NCI-H1694 treated with DMSO at 0.1 percent for 48 hours (cell line): ENCODE results near the gene KCNK3.
"Not testable (repeated sequence)": the region's sequence is repeated elsewhere in the genome, so short reads cannot be mapped to it uniquely, and the experiment has no call there.

Experiments used
- DNase-seq: peaks from one replicate; lab custom pipeline; 2025; lab: John Stamatoyannopoulos, UW

Gene KCNK3

DNA sequence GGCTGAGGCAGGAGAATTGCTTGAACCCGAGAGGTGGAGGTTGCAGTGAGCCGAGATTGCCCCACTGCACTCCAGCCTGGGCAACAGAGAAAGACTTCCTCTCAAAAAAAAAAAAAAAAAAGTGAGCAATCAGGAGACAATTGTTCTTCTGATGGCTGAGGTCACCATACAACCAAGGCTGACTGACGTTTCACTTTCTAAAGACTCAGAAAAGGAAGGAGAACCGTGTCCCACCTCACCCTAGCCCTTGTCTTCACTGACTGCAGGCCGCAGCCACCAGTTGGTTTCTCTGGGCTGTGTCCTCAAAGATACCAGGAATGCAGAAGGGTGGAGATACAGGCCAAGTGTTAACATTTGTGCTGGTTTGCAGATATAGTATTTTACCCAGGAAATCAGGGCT lies 63.8 kb downstream of the KCNK3 start:
- no peak for DNase-seq

DNA sequence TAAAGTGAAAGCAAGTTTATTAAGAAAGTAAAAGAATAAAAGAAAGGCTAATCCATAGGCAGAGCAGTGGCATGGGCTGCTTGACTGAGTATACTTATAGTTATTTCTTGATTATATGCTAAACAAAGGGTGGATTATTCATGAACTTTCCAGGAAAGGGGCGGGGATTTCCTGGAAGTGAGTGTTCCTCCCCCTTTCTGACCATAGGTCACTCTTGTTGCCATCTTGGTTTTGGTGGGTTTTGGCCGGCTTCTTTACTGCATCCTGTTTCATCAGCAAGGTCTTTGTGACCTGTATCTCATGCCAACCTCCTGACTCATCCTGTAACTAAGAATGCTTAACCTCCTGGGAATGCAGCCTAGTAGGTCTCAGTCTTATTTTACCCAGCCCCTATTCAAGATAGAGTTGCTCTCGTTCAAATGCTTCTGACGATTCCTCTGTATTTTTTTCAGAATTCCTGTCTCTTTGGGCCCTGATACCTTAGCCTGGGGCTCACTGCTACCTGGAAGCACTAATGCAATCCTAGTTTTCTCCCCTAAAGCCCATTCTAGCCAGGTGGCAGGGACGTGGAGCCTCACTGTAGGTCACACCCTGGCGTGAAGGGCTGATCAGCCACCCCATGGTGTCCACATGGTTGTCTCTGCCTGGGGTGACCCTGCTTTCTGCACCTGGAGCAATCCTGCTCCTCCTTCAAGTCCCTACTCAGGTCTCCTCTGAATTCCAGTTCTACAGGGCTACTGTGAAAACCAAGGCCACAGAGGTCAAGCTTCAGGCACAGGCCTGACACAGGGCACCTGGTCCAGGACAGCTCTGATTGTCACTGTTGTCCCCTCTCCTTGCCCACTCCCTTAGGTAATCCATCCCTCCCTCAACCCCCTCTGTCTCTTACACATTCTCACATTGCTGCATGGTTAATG lies 65.6 kb downstream of the KCNK3 start:
- DNase-seq = no peak

DNA sequence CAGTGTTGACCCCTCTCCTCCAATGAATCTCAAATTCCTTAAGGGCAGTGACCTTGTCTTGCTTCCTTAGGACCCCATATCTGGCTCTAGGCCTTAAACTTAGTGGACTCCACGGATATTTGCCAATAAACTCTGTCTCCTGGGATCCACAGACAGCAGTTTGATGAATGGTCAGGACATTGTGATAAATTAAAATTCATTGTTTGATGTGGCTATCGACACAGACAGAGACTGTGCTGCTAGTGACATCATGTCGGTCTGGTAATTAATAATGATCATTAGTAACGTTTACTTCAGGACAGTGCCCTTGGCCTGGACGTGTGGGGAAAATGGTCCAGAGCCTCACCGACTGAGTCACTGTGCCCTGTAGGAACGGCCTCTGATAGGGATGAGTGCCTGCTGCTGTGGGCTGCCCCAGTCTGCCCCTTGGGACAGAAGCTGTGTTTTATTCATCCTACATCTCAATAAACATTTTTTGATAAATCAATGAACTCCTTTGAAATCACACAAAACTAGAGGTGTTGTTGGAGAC lies 66.3 kb downstream of the KCNK3 start:
- no peak for DNase-seq

DNA sequence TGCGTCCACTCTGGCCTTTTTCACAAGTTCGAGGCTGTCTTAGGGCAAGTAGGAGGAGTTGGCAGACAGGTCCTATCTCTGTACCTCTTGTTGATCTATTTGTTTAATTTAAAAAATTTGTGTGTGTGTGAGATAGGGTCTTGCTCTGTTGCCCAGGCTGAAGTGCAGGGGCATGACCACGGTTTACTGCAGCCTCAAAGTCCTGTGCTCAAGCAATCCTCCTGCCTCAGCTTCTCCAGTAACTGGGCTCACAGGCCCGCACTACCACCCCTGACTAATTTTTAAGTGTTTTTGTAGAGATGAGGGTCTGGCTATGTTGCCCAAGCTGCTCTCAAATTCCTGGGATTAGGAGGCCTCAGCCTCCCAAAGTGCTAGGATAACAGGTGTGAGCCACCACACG lies 67.3 kb downstream of the KCNK3 start:
- no peak for DNase-seq

DNA sequence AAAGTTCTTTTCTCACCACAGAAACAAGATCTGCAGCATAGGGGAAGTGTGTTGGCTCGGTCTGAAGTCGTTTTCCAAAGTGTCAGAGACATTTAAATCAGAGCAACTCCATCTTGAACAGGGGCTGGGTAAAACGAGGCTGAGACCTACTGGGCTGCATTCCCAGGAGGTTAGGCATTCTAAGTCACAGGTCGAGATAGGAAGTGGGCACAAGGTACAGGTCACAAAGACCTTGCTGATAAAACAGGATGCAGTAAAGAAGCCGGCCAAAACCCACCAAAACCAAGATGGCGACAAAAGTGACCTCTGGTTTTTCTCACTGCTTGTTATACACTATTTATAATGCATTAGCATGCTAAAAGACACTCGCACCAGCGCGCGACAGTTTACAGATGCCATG lies 68.5 kb downstream of the KCNK3 start:
- not testable (repeated sequence) for DNase-seq

DNA sequence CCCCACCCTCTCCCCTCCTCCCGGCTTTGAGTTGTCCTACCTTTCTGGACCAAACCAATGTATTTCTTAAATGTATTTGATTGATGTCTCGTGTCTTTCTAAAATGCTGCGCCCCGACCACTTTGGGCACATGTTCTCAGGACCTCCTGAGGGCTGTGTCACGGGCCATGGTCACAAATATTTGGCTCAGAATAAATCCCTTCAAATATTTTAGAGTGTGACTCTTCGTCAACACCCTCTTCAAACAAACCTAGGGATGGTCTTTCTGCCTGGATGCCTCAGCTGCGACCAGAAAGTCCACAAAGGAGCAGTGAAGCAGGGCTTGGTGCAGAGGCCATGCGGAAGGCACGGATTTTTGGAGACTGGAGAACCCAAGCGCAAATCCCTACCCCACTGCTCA lies 70.5 kb downstream of the KCNK3 start:
- no peak for DNase-seq

DNA sequence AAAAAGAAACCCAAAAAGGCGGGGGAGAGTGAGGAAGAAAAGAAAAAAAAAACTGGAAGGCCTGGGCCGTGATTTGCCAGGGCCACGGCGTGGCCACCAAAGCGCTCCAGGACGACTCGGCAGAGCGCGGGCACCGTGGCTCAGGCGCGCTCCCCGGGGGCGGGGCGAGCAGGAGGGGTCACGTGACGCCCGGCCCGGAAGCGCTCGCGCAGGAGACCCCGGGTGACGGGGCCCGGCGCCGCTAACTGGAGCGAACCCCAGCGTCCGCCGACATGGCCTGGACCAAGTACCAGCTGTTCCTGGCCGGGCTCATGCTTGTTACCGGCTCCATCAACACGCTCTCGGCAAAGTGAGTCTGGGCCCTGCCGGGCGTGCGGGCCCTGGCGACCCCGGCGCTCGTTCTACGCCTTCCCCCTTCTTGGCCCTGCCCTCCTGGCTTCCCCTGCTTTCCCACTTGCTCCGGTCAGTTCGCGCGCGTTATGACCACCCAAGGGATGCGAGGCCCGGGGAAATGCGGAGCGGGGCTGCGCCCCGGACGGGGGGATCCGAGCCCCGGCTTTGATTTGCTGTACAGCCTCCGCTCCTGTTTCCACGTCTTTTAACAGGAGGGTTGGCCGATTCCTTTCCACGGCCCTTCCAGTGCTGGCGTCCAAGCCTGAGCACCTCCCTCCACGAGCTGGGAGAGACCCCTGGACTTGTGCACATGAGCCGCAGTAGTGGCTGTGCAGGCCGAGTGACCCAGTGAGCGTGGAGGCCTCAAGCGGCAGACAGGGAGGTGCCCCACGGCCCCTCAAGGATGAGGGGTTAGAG lies 71.8 kb downstream of the KCNK3 start, which contains the start of gene SLC35F6:
TSS of gene SLC35F6 (plus strand) at position 207 of the 810 bp plus-strand sequence. CDS start at position 273, 66 bp downstream.
- peak; percentile 57 for DNase-seq

DNA sequence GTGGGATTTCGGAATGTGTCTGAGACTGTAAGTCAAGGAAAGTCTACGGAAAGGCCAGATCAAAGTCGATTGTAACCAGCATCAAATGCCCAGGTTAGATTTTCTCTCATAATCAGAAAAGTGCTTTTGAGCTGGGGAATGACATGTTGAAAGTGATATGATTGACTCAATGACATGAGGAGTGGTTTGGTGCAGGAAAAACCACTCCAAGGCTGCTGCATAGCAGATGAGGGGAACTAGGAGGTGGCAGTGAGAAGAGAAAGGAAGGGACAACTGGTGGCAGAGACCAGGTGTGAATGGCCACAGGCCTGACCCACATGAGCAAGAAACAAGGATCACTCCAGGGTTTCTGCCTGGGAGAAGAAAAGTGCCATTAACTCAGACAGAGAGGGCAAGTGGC lies 72.4 kb downstream of the KCNK3 start:
- no peak for DNase-seq

DNA sequence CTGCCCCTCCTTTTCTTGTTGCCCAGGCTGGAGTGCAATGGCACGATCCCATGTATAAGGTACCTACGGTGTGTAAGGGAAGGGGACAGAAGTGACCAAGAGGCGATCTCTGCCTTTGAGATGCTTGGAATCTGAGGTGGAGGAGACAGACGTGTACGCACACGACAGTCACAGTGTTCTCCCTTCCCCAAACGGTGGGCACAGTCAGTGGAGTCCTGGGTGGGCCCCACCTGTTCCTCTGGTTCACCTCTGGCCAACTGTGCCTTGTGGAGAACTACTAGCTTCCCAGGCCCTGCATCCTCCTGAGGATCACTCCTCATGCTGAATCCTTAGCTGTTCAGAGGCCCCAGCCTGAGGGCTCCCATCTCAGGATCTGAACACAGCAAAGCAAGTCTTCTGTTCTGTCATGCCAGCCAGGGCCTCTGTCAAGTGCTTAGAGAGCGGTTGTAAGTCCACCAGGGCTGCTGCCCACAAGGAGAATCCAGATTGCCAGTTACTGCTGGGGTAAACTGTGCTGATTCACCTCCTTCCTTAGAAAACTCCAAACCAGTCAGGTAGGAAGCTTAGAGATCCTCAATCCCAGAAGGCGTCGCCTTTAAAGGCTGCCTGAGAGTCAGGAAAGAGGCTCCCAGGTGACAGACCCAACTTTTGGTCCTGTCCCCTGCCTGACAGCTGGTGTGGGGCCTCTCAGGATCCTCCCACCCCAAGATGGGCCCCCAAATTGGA lies 73.1 kb downstream of the KCNK3 start:
- no peak for DNase-seq

DNA sequence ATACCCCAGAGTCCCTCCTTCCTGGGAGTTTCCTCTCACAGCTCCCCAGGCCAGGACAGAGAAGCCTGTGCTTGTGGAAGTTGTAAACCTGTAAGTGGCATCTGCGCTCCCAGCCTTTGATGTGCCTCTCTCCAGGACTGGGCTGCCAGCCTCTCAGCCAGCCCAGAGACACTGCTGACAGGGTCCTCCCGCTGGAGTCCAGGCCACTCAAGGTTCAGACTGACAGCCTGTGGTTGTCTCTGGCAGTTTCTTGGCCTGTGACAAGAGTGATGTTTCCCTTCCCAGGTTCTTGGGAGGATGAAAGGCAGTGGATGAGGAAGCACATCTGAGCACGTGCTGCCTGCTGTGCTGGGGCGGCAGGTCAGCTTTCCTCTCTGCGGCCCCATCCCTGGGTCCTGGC lies 74.6 kb downstream of the KCNK3 start:
- DNase-seq = no peak

DNA sequence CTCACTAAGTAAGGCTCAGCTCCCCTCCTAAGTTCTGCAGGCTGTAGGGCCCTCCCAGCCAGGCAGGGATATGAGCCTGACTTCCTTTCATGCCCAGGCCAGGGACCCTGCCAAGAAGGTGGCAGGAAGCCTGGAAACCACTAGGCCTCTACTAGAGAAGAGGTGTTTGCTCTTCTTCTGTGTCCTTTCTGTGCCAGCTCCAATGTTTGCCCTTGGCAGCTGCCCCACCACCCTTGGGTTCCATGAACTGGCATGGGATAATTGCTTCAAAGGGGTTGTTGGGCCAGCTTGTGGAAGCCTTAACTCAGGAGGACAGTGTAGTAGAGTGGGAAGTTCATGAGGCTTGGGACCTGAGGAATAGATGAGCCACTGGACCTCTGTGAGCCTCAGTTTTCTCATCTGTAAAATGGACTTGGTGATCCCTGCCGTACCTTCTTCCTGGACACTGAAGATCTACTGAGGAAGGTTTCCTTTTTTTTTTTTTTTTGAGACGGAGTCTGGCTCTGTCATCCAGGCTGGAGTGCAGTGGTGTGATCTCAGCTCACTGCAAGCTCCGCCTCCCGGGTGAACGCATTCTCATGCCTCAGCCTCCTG lies 75.5 kb downstream of the KCNK3 start:
- no peak for DNase-seq

DNA sequence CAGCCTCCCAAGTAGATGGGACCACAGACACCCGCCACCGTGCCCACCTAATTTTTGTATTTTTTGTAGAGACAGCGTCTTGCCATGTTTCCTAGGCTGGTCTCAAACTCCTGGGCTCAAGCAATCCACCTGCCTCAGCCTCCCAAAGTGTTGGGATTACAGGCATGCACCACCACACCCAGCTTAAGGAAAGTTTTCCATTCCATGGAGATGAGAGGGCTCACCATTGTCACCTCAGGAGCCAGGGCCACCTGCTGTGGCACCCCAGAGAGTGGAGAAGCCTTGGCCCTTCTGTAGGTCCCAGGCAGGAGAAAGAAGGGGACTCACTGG lies 76.2 kb downstream of the KCNK3 start:
- DNase-seq = no peak

DNA sequence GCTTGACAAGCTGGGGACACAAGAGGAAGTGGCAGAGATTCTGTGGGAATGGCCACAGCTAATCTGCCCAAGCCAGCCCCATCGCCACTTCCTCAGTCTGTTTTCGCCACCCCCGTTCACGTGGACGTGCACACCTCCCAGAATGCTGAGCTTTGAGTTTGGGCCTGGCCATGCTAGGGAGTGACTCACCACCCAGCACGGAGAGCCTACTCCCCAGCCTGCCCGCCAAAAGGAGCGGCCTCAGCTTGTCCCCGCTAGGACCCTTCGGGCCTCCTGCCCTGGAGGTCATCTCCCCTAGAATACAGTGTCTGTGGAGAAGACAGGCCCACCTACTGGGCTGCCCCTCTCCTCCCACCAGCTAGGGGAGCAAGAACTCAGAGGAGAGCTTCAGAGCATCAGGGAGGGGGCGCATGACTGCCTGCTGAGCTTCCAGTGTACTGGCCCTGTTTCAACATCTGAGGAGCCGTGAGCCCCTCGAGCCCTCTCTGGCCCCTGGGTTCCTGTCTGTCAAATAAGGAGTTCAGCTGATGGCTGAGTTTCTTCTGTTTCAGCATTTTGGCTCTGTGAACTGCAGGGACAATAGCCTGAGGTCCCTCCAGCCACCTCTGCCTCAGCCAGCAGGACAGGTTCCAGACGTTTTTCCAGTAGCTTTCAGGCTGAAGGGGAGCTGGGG lies 76.7 kb downstream of the KCNK3 start:
- no peak for DNase-seq

DNA sequence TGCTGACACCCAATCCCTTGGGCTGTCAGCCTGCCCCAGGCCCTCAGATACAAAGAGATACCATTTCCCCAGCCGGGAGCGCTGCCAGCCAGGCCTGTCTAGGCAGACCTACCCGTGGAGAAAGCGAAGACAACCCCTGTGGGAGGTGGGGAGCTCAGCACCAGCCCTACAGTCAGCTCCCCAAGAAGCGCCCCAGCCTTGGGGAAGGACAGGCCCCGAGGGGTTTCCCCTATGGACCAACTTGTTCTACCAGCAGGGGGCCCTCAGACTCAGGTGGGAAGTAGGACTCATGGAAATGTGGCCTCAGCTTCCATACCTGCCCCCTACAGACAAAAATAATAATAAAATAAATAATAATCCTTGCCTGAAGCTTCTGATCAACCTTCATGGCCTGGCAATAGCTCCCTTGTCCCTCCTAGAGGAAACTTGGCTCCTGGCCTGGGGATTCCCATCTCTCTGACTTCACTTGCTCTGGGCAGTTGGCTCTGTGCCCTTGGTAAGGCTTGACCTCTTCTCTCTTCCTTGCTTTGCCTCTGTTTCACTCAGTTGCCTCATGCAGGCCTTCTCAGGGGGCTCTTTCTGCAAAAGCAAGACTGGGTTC lies 78.6 kb downstream of the KCNK3 start:
- peak; percentile 37 for DNase-seq

DNA sequence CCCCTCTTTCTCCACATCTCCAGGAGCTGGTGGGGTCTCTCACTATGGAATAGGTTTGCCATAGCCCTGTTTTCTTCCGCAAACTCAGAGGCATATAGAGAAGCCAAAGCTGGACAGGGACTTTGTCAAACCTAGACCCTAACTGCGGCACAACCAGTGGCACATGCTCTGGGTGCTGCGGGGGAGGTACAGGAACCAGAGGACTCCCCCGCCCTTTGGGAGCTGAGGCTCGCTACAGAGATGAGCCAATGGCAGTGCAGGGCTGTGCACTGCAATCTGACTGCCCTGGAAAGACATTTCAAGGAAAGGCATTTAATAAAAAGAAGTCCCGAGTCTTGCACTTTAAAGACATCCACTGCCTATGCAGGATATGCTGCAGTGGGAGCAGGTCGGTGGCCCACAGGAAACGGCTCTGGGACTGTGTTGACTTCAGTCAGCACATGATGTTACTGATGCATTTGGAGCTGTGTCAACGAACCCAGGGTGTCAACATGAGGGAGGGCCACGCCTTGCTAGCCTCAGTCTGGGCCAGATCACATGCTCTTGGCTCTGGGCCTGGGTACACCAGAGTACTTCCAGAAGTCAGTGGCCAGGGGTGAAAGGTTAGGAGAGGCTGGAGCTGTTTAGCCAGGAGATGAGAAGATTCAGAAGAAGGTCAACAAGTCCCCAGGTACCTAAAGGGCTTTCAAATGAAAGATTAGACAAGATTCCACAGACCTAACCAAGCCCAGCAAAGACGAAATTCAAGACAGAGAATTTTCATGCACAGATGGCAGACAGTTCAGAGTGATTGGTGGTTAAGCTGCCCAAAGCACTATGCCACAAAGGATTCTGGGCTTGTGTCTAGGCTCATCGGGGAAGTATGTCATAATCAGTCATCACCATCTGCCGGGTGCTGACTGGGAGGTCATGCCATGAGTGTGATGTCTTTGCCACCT lies 79.8 kb downstream of the KCNK3 start:
- DNase-seq = peak; percentile 98

DNA sequence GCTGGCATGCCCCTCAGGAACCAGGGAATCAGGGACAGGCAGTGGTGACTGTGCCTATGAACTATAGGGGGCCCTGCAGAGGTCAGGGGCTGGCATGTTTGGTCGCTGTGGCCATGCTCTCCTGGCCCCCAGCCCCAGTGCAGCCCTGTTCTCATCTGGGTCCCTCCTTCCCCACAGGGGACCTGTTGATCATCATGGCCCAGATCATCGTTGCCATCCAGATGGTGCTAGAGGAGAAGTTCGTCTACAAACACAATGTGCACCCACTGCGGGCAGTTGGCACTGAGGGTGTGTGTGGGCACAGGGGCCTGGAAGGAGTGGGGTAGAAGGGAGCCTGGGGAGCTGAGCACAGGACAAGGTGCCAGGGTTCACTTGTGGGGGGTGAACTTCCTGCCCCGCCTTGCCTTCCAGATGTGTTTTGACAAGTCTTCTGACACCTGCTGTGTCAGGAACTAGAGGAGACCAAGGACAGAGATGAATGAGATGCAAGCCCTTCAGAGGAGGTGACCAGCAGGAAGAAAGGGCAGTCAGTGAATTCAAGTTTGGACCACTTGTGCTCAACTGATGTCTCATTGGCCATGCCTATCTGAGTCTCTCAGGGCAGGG lies 83.8 kb downstream of the KCNK3 start:
- no peak for DNase-seq

DNA sequence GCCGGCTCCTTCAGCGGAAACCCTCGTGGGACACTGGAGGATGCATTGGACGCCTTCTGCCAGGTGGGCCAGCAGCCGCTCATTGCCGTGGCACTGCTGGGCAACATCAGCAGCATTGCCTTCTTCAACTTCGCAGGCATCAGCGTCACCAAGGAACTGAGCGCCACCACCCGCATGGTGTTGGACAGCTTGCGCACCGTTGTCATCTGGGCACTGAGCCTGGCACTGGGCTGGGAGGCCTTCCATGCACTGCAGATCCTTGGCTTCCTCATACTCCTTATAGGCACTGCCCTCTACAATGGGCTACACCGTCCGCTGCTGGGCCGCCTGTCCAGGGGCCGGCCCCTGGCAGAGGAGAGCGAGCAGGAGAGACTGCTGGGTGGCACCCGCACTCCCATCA lies 85.6 kb downstream of the KCNK3 start:
- no peak for DNase-seq

DNA sequence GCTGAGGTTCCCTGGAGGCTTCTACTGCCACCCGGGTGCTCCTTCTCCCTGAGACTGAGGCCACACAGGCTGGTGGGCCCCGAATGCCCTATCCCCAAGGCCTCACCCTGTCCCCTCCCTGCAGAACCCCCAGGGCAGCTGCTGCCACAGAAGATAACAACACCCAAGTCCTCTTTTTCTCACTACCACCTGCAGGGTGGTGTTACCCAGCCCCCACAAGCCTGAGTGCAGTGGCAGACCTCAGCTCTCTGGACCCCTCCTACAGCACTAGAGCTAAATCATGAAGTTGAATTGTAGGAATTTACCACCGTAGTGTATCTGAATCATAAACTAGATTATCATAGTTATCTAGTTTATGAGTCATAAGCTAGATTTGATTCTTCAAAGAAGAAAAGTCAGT lies 86.0 kb downstream of the KCNK3 start:
- no peak for DNase-seq

DNA sequence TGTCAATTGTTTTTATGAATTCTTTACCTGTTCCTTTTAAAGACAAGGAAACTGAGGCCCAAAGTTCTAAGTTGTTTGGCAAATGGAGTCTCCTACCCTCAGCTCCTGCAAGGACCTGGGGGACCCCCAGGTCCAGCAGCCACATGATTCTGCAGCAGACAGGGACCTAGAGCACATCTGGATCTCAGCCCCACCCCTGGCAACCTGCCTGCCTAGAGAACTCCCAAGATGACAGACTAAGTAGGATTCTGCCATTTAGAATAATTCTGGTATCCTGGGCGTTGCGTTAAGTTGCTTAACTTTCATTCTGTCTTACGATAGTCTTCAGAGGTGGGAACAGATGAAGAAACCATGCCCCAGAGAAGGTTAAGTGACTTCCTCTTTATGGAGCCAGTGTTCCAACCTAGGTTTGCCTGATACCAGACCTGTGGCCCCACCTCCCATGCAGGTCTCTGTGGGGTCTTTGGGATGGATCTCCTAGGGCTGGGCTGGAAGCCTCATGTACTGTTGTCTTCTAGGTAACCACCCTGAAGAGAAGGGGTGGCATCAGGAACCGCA lies 87.8 kb downstream of the KCNK3 start:
- DNase-seq = no peak
